OCI-M2 (cell line): ENCODE measurements around the gene PLXNA2.

ENCODE experiments used
- DNase-seq: peaks from one replicate; lab custom pipeline; 2025; ENCODE audit not compliant: unreplicated experiment; lab: John Stamatoyannopoulos, UW

PLXNA2 gene

DNA sequence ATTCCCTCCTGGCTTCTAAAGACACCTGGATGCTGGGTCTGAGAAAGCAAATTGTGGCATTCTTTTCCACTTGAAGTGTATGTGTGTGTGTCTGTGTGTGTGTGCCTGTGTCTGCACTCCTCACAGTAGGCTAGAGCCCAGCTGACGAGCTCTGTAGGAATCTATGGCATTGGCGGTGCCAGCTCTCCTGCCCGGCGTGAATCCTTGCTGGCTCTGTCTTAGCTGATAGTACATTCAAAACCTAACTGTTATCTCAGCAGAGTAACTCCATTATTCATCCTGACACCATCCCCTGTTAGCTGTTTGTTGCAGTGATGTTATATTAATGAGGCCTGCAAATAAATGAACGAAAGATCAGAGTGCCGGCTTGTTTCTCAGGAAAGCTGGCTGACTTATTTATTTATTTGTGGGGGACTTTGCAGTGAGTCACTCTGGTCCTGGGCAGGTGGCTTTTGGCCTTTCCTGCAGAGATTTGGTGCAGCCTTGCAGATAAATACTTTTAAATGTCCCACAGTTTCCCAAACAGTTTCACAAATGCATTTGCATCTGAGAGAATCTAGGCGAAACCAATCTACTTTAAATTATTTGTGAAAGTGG is 172.7 kb downstream of the PLXNA2 start:
- no peak for DNase-seq

- DNase-seq, result no peak
These were observed 174.3 kb downstream of the PLXNA2 start for GRCh38 chr1:208069908-208070307.

DNA sequence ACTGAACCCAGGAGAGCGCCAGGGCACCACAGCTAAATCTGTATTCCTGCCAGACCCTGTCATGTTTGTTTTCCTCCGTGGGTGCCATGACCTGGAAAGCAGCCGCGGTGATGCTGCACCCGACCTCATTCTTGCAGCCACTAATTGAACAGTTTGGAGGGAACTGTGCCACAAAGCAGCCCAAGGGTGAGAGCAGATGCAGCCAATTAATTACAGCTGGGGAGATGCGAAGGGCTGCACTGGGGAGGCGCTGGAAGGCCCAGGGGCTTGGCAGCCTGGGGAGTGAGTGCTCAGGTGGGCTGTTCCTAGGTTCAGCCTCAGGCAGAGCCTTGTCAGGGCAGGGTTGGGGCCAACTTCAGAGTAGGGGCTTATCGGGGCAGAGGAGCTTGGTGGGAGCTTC is 174.9 kb downstream of the PLXNA2 start:
- DNase-seq, result no peak

- no peak for DNase-seq
These were observed 175.3 kb downstream of the PLXNA2 start for GRCh38 chr1:208068908-208069307.

GRCh38 chr1:208068407-208068806 is 175.8 kb downstream of the PLXNA2 start:
- DNase-seq, result no peak

- DNase-seq, result no peak
These were observed 177.6 kb downstream of the PLXNA2 start for GRCh38 chr1:208066583-208066982.

DNA sequence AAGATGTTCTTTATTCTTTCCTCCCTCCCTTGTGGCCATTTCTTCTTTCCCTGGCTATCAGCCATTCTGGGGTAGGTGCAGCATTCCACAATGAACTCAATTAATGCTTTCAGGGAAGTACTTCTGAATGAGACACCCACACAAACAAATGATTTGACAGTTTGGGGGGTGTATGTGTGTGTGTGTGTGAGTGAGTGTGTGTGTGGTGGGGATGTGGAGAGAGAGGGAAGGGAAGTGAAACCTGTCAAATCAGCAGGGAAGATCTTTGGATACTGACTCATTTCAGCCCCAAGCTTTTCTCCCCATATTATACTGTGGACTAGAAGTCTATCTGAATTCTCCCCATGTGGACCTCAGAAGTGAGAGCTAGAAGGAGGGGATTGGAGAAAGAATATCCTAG is 178.3 kb downstream of the PLXNA2 start:
- DNase-seq, result no peak

- DNase-seq, result no peak
These were observed 182.6 kb downstream of the PLXNA2 start for GRCh38 chr1:208061632-208062031.

DNA sequence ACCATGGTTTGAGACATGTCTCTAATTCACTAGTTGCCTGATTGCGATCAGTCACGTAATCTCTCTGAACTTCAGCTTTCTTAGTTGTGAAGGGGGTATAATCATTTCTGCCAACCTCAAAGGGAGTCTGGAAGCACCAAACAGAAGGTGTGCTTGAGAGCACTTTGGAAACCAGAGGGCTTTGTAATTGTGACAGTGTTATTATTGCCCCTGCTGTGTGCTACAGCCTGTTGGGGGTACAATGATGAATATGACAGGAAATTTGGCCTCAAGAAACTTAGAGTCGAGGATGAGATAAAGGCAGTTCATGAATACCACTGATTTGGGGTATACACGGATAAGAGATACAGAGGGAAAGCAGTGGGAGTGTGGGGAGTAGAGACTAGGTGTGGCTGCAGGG is 183.1 kb downstream of the PLXNA2 start:
- no peak for DNase-seq

DNA sequence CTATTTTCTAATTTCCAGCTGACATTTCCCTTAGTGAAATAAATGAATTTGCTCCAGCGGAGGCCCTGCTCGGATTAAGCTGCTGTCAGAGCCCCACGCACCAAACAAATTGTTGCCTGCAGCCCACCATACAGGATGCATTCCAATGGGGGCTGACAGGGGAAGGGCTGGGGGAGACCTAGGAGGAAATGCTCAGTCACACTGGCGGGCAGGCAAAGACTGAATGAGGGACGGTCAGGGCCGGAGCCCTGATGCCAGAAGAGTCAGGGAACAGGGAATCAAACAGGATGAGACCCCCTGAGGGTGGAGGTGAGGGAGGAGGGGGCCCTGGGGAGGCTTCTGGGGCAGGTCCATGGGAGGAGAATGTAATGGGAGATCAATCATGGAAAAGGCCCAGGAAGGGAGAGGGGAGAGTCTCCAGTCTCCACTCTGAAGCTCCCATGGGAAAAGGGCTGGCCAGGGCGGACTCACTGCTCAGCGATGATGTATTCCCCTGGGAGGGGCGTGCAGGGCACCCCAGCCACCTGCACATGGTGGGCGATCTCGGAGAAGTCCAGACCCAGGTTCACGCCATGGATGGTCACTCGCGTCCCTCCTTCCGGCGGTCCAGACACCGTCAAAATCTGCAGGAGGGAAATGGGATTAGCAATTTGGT is 183.8 kb downstream of the PLXNA2 start:
- DNase-seq, result no peak

- DNase-seq, result no peak
These were observed 184.7 kb downstream of the PLXNA2 start for GRCh38 chr1:208059409-208060001.

GRCh38 chr1:208058756-208059155 is 185.4 kb downstream of the PLXNA2 start:
- DNase-seq, result no peak

GRCh38 chr1:208058267-208058666 is 185.9 kb downstream of the PLXNA2 start:
- DNase-seq, result no peak

- no peak for DNase-seq
These were observed 187.1 kb downstream of the PLXNA2 start for GRCh38 chr1:208057056-208057455.

GRCh38 chr1:208055535-208055934 is 188.6 kb downstream of the PLXNA2 start:
- no peak for DNase-seq

DNA sequence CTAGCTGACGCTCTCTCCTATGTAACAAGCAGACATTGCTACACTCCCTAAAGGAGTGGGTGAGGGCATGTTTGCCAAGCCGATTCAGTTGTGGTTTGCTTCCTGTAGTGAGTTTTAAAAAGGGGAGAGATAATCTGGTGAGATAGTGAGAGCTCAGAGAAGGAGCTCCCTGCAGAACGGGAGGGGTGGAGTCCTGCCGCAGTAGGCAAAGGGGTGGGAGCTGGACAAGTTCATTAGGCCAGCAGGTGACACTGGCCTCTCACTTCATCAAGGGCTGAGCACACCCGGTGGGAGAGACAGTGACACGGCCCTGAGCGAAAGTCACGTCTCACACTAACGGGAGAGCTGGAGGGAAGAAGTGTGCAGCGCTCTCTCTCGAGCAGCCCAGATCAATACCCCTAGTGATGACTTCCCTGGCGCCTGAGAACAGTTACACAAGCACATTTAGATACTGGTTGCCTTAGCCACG is 189.2 kb downstream of the PLXNA2 start:
- no peak for DNase-seq

- DNase-seq, result no peak
These were observed 189.7 kb downstream of the PLXNA2 start for GRCh38 chr1:208054485-208054884.

DNA sequence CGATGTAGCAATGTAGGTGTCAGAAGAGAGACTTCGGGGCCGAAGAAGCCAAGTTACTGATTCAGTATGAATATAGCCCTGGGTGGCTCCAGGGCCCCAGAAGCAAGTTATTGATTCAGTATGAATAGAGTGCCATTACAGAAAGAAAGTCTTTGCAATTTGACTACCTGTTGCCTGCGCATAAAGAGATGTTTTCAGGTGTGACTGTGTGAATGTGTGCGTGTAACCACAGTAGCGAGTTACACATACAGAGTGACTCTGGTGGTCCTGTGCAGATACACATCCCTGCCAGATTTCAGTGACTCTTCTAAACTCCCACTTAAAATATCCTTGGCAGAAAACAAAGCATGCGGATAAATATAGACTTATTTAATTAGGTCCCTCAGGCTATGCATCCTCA is 190.5 kb downstream of the PLXNA2 start:
- DNase-seq, result no peak

DNA sequence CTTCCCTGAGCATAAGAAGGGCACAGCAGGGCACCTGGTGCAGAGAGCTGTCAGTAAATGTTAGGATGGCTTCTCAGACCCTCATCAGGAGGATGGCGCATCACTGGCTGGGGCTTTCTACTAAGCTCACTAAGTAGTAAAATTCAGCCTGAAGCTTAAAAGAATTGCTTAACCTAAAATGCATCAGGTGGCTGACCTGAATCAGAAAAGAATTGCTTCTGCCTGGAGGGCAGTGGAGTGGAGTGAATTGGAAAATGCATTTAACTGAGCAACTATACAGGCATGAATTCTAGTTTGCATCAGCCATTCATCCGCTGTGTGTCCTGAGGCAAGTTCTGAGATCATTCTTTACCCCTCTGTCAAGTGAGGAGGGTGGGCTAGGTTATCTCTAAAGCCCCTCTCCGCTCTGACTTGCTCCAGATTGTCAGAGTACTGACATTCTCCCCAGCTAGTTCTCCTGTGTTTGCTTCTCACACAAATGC is 191.2 kb downstream of the PLXNA2 start:
- DNase-seq, result no peak

DNA sequence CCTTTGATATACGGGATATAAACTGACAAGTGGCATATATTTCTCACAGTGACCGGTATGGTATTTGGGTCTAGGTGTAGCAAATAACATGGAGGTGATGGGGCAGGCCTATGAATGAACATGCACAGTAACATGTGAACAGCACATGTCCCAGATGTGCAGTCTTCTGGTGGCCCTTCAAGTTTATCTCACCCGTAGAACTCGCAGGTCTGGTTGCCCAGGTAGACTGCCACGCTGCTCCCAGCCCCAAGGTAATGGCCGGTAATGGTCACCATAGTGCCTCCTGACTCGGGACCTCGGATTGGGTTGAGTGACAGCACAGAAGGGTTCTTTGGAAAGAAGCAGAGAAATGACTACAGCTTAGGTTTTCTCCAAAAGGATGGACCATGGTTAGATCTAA is 192.0 kb downstream of the PLXNA2 start:
- DNase-seq, result no peak

DNA sequence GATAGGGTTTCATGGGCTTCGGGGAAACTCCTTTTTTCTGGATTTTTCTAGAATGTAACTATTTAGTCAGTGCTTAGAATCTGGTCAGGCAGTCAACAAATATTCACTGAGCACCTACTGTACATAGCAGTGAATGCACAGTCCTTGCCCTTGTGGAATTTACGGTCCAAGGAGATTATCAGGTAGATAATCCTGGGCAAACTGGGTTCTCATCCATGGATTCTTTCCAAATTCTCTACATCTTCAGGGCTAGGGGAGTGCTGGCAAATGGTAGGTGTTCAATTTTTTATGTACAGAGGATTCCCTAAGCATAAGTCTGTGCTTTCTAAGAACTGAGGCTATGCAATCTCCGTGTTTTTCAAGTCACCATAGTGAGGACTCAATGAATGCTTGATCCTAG is 192.5 kb downstream of the PLXNA2 start:
- no peak for DNase-seq

GRCh38 chr1:208048904-208049303 is 195.3 kb downstream of the PLXNA2 start:
- DNase-seq, result no peak
